ENCODE measurements around the gene GCLM.

- TF ChIP-seq CTCF (IDR thresholded peaks at IDR 0.05 in 2 of 3, conservative IDR thresholded peaks at IDR 0.05 in 1 of 3; ENCODE audit: insufficient read depth in 2 of 3, low read depth in 1 of 3, low read length in 3 of 3), result no peak
- TF ChIP-seq HNRNPUL1 (IDR thresholded peaks at IDR 0.05; ENCODE audit: low read length), result no peak
- TF ChIP-seq SIRT6 (IDR thresholded peaks at IDR 0.05; ENCODE audit: low read depth, low read length), result no peak
- no peak for TF ChIP-seq FIP1L1 (IDR thresholded peaks at IDR 0.05; ENCODE audit: low read depth, low read length, poor library complexity, severe bottlenecking)
- TF ChIP-seq SIN3A (IDR thresholded peaks at IDR 0.05; ENCODE audit: borderline replicate concordance in 2 of 2, control insufficient read depth in 1 of 2, low read depth in 2 of 2, low read length in 2 of 2), result no peak
- no peak for TF ChIP-seq TAF9B (IDR thresholded peaks at IDR 0.05; ENCODE audit: partially characterized antibody)
- TF ChIP-seq ZNF280B (CRISPR knock-in tag; IDR thresholded peaks at IDR 0.05), result no peak
- TF ChIP-seq POLR2A (conservative IDR thresholded peaks at IDR 0.05), result no peak
- no peak for TF ChIP-seq SIX5 (IDR thresholded peaks at IDR 0.05; ENCODE audit: borderline replicate concordance in 1 of 2, insufficient read depth in 1 of 2, low read depth in 1 of 2, low read length in 2 of 2)
- TF ChIP-seq NR1H2 (CRISPR knock-in tag; IDR thresholded peaks at IDR 0.05), result no peak
These were observed 1.5 kb downstream of the GCLM start for GRCh38 chr1:93907718-93908117.

Data from K562 (cell line).